Measurements from ENCODE around the gene SPDEF. TPM values are rescaled to one million over a fixed set of nuclear protein-coding genes. Genes with fewer than 3 reads are reported as not detected.

SPDEF gene
- total and polyA plus RNA-seq, 2 donors (not counting 1 experiment from before 2014, with no cell fraction given), result 0.10 TPM; not detected in 1

- H3K36me3 ChIP-seq (replicated peaks in 1 of 2; ENCODE audit: control extremely low read depth in 1 of 2, control insufficient read depth in 1 of 2, extremely low read depth in 1 of 2, insufficient read depth in 2 of 2, low read length in 1 of 2), result no peaks in the 10 kb centered on the region
- H3K4me3 ChIP-seq (ENCODE audit: control extremely low read depth in 1 of 5, extremely low read depth in 1 of 5, insufficient read depth in 1 of 5, low read depth in 2 of 5, low read length in 4 of 5), result no peak overlapping the region
- H4K20me1 ChIP-seq (ENCODE audit: control insufficient read depth, insufficient read depth, low read length, poor library complexity, severe bottlenecking), result no peaks in the 10 kb centered on the region
- no peaks in the 10 kb centered on the region for H3K9me3 ChIP-seq (ENCODE audit: control extremely low read depth in 1 of 3, control insufficient read depth in 2 of 3, insufficient read depth in 1 of 3, low read length in 2 of 3)
- Mint-ChIP-seq H3K27me3 (no peaks in the 10 kb centered on the region), H3K4me3 (no peak overlapping the region), H3K4me1 (no peaks in the 10 kb centered on the region), H3K9me3 (ENCODE audit: insufficient read depth) (no peaks in the 10 kb centered on the region), H3K27ac (no peak overlapping the region)
- no peaks in the 10 kb centered on the region for H3K79me2 ChIP-seq (ENCODE audit: control insufficient read depth, insufficient read depth, low read length)
- ChIA-PET CTCF (no interaction called here), POLR2A (no interaction called here)
- no peak for TF ChIP-seq CTCF (IDR thresholded peaks at IDR 0.05)
- no peak for TF ChIP-seq EZH2 (IDR thresholded peaks at IDR 0.05; ENCODE audit: borderline replicate concordance, insufficient read depth, low read depth, low read length, poor library complexity, severe bottlenecking)
- no peak overlapping the region for H3K27ac ChIP-seq (ENCODE audit: low read length in 2 of 2)
- no peak for ATAC-seq (ENCODE audit: low read depth)
- H3K27me3 ChIP-seq (replicated peaks in 1 of 4; ENCODE audit: control extremely low read depth in 1 of 4, control insufficient read depth in 3 of 4, insufficient read depth in 4 of 4, low read length in 3 of 4), result no peaks in the 10 kb centered on the region
- H3K9ac ChIP-seq (ENCODE audit: low read length), result no peak overlapping the region
- 49% methylated on average over 10 of the region's 10 CpGs for WGBS (ENCODE audit: insufficient coverage)
- intact Hi-C loops (cut with micrococcal nuclease), result no loop called here
- H2AFZ ChIP-seq (ENCODE audit: insufficient read depth, low read depth, low read length, poor library complexity, severe bottlenecking), result no peak overlapping the region
- no peaks in the 10 kb centered on the region for H3K4me1 ChIP-seq (ENCODE audit: control insufficient read depth in 2 of 2, insufficient read depth in 2 of 2, low read length in 2 of 2)
- DNase-seq, result no peak
- H3K4me2 ChIP-seq (replicated peaks; ENCODE audit: low read depth, low read length, poor library complexity, severe bottlenecking), result no peak overlapping the region
Observed at GRCh38 chr6:34491091-34491430, 65.1 kb downstream of the SPDEF start.

- Mint-ChIP-seq H3K27me3 (no peaks in the 10 kb centered on the region), H3K4me1 (no peaks in the 10 kb centered on the region), H3K27ac (no peak overlapping the region), H3K9me3 (ENCODE audit: insufficient read depth) (no peaks in the 10 kb centered on the region), H3K4me3 (no peak overlapping the region)
- H4K20me1 ChIP-seq (ENCODE audit: control insufficient read depth, insufficient read depth, low read length, poor library complexity, severe bottlenecking), result no peaks in the 10 kb centered on the region
- no peak overlapping the region for H3K9ac ChIP-seq (ENCODE audit: low read length)
- TF ChIP-seq EZH2 (IDR thresholded peaks at IDR 0.05; ENCODE audit: borderline replicate concordance, insufficient read depth, low read depth, low read length, poor library complexity, severe bottlenecking) (no peak), CTCF (IDR thresholded peaks at IDR 0.05) (no peak)
- no peaks in the 10 kb centered on the region for H3K79me2 ChIP-seq (ENCODE audit: control insufficient read depth, insufficient read depth, low read length)
- H3K4me3 ChIP-seq (ENCODE audit: control extremely low read depth in 1 of 5, extremely low read depth in 1 of 5, insufficient read depth in 1 of 5, low read depth in 2 of 5, low read length in 4 of 5), result no peak overlapping the region
- H3K27ac ChIP-seq (ENCODE audit: low read length in 2 of 2), result no peak overlapping the region
- H3K4me2 ChIP-seq (replicated peaks; ENCODE audit: low read depth, low read length, poor library complexity, severe bottlenecking), result no peak overlapping the region
- no peaks in the 10 kb centered on the region for H3K36me3 ChIP-seq (replicated peaks in 1 of 2; ENCODE audit: control extremely low read depth in 1 of 2, control insufficient read depth in 1 of 2, extremely low read depth in 1 of 2, insufficient read depth in 2 of 2, low read length in 1 of 2)
- H3K27me3 ChIP-seq (replicated peaks in 1 of 4; ENCODE audit: control extremely low read depth in 1 of 4, control insufficient read depth in 3 of 4, insufficient read depth in 4 of 4, low read length in 3 of 4), result no peaks in the 10 kb centered on the region
- no peak overlapping the region for H2AFZ ChIP-seq (ENCODE audit: insufficient read depth, low read depth, low read length, poor library complexity, severe bottlenecking)
- WGBS (ENCODE audit: insufficient coverage), result 92% methylated on average over 19 of the region's 20 CpGs
- no peaks in the 10 kb centered on the region for H3K9me3 ChIP-seq (ENCODE audit: control extremely low read depth in 1 of 3, control insufficient read depth in 2 of 3, insufficient read depth in 1 of 3, low read length in 2 of 3)
- no peaks in the 10 kb centered on the region for H3K4me1 ChIP-seq (ENCODE audit: control insufficient read depth in 2 of 2, insufficient read depth in 2 of 2, low read length in 2 of 2)
- intact Hi-C loops (cut with micrococcal nuclease), result no loop called here
- no peak for DNase-seq
- ChIA-PET POLR2A (interaction anchor here (0.7 kb wide), 1 partner anchor 22 kb away, joined by 3 read pairs; no protein-coding TSS in a partner anchor), CTCF (no interaction called here)
- no peak for ATAC-seq (ENCODE audit: low read depth)
Observed at GRCh38 chr6:34490390-34491090, 65.6 kb downstream of the SPDEF start.

Measured in B cell (primary cell).